Omental fat pad (tissue), 4 donors: Measurements from ENCODE around the gene GTF3C2. TPM values are rescaled to one million over a fixed set of nuclear protein-coding genes. Genes with fewer than 3 reads are reported as not detected.
A peak's percentile ranks its signal among the peaks of the same experiment; 100 is the strongest.
"Not testable (repeated sequence)": the region's sequence is repeated elsewhere in the genome, so short reads cannot be mapped to it uniquely, and the experiment has no call there.

Experiments used
- ATAC-seq: fragments of 150-250 bp; one replicate; pipeline ENCODE4 v1.9.1; 2016; ENCODE audit warnings: mild to moderate bottlenecking, moderate library complexity; ENCODE audit not compliant: low FRiP score
- DNase-seq: peaks from one replicate; pipeline ENCODE4 v3.0.0-alpha.2; 2019; ENCODE audit warnings: low spot score
- CTCF ChIP-seq, 3 donors: fragments of 450-650 bp; IDR thresholded peaks; one replicate each; pipeline ENCODE4 v1.5.1; 2016 to 2017; ENCODE audit warnings: antibody characterized with exemption in 3 of 3, mild to moderate bottlenecking in 3 of 3, moderate library complexity in 2 of 3
- total RNA-seq, 4 donors: library from RNA; depleted of rRNA; stranded (reverse); fragments of >200 nt; gene quantifications; one replicate each; pipeline ENCODE4 v1.1.0, GENCODE V29; 2016

Gene GTF3C2
- total RNA-seq, 4 donors from 2014 or later = 24.8 to 76.1 (median 34.8) TPM

- no peak for TF ChIP-seq CTCF (IDR thresholded peaks at IDR 0.05)
- ATAC-seq = no peak
- no peak for DNase-seq
Observed at GRCh38 chr2:27354597-27354927, 2.0 kb downstream of the GTF3C2 start.

GRCh38 chr2:27353762-27354596, 2.6 kb downstream of the GTF3C2 start:
- DNase-seq = no peak
- no peak for TF ChIP-seq CTCF (IDR thresholded peaks at IDR 0.05)

GRCh38 chr2:27353386-27353761, 3.2 kb downstream of the GTF3C2 start:
- ATAC-seq, DNase-seq: not testable (repeated sequence)

More at GRCh38 chr2:27353762-27354596, 2.6 kb downstream of the GTF3C2 start:
- ATAC-seq = no peak

GRCh38 chr2:27351802-27352598, 4.6 kb downstream of the GTF3C2 start:
- DNase-seq = no peak
- ATAC-seq = no peak
- no peak for TF ChIP-seq CTCF (IDR thresholded peaks at IDR 0.05)

GRCh38 chr2:27350106-27350693, 6.4 kb downstream of the GTF3C2 start:
- no peak for TF ChIP-seq CTCF (IDR thresholded peaks at IDR 0.05)
- no peak for DNase-seq
- no peak for ATAC-seq

GRCh38 chr2:27347641-27348040, 8.9 kb downstream of the GTF3C2 start:
- no peak for DNase-seq
- peak; percentile 76 for ATAC-seq
- no peak for TF ChIP-seq CTCF (IDR thresholded peaks at IDR 0.05)

GRCh38 chr2:27336173-27336572, 20.4 kb downstream of the GTF3C2 start:
- no peak for TF ChIP-seq CTCF (IDR thresholded peaks at IDR 0.05)
- no peak for DNase-seq
- ATAC-seq = no peak
